A673 (cell line): ENCODE measurements around the gene NOS3.

Experiments used
- EZH2 ChIP-seq: fragments of 200-600 bp; sonication (generic); IDR thresholded peaks from 2 replicates; pipeline ENCODE4 v1.6.1; 2017; ENCODE audit warnings: borderline replicate concordance, low read depth, mild to moderate bottlenecking, mixed read lengths, antibody characterized with exemption, low read length; ENCODE audit not compliant: poor library complexity, severe bottlenecking
- TF ChIP-seq, protein P1 (sequence below): fragments of 300-800, 200-600 bp; sonication (generic); conservative IDR thresholded peaks from 2 replicates; pipeline ENCODE4 v1.5.1; 2017; ENCODE audit warnings: low read depth, mild to moderate bottlenecking, antibody characterized with exemption, low read length, moderate library complexity, mixed read lengths

DNA sequence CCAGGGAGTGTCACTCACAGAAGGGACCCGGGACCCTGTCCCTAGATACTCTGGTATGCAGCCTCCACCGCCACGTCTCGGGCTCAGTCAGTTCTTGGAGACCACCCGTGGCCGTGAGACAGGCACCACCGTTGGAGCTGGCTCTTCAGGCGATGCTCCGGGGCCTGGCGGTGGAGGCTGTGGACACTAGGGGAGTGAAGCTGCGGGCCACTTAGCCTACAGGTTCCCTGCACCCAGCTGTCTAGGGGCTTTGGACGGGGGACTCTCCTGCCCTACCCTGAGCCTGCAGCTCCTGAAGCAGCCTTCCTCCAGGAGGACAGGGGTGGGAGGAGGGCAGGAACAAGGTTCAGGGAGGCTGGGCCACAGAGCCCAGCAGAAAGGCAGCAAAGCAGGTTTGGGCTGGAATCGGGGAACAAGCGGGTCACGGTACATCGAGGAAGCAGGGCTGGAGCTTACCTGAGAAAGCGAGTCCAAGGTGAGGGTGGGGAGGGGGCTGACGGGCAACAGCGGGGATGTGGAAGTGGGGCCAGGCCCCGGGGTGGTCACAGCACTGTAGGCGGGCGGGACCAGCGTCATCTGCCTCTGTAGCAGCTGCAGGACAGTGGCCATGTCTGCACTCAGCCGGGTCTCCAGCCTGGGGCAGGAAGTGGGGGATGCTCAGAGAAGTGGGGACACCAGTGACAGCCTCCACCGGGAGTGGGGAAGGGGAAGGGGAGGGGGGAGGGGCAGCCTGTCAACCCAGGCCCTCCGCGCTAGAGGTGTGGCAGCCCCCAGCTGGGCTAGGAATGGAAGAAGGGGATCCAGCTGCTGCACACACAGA is 44.2 kb upstream of the NOS3 start:
- TF ChIP-seq, protein P1, sequence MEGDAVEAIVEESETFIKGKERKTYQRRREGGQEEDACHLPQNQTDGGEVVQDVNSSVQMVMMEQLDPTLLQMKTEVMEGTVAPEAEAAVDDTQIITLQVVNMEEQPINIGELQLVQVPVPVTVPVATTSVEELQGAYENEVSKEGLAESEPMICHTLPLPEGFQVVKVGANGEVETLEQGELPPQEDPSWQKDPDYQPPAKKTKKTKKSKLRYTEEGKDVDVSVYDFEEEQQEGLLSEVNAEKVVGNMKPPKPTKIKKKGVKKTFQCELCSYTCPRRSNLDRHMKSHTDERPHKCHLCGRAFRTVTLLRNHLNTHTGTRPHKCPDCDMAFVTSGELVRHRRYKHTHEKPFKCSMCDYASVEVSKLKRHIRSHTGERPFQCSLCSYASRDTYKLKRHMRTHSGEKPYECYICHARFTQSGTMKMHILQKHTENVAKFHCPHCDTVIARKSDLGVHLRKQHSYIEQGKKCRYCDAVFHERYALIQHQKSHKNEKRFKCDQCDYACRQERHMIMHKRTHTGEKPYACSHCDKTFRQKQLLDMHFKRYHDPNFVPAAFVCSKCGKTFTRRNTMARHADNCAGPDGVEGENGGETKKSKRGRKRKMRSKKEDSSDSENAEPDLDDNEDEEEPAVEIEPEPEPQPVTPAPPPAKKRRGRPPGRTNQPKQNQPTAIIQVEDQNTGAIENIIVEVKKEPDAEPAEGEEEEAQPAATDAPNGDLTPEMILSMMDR = no peak
- TF ChIP-seq EZH2 = no peak
